Measurements from ENCODE around the gene NALCN. TPM values are rescaled to one million over a fixed set of nuclear protein-coding genes. Genes with fewer than 3 reads are reported as not detected.

Gene NALCN
- total and polyA plus RNA-seq, 4 donors = 20.8 to 70.7 (median 43.1) TPM

- peak in 1 of 6 donors; percentile 69 for DNase-seq (ENCODE audit: low read depth in 4 of 6, low spot score in 6 of 6)
- H3K4me1 ChIP-seq (ENCODE audit: control insufficient read depth, insufficient read depth, low read length) = no peaks in the 10 kb centered on the region
- H3K27me3 ChIP-seq (ENCODE audit: control insufficient read depth, insufficient read depth, low read length) = no peaks in the 10 kb centered on the region
- H3K4me3 ChIP-seq (ENCODE audit: low read depth, low read length) = no peak overlapping the region
- no peaks in the 10 kb centered on the region for H3K9me3 ChIP-seq (ENCODE audit: control insufficient read depth, insufficient read depth, low read length)
- H3K27ac ChIP-seq (ENCODE audit: low read depth, low read length) = no peak overlapping the region
- no peaks in the 10 kb centered on the region for H3K36me3 ChIP-seq (ENCODE audit: control insufficient read depth, insufficient read depth, low read length)
Measured at GRCh38 chr13:101139081-101139480, 277.2 kb downstream of the NALCN start.

GRCh38 chr13:101127741-101128353, 288.5 kb downstream of the NALCN start:
- no peak overlapping the region for H3K4me3 ChIP-seq (ENCODE audit: low read depth, low read length)
- H3K27ac ChIP-seq (ENCODE audit: low read depth, low read length) = no peak overlapping the region
- no peaks in the 10 kb centered on the region for H3K36me3 ChIP-seq (ENCODE audit: control insufficient read depth, insufficient read depth, low read length)
- no CpG with 5 or more reads among the region's 5 CpGs for WGBS (ENCODE audit: insufficient coverage)
- DNase-seq (ENCODE audit: low read depth in 4 of 6, low spot score in 6 of 6) = peak in 4 of 6 donors; percentile 64 to 94 (median 78)
- H3K9me3 ChIP-seq (ENCODE audit: control insufficient read depth, insufficient read depth, low read length) = no peaks in the 10 kb centered on the region
- no peaks in the 10 kb centered on the region for H3K4me1 ChIP-seq (ENCODE audit: control insufficient read depth, insufficient read depth, low read length)
- no peaks in the 10 kb centered on the region for H3K27me3 ChIP-seq (ENCODE audit: control insufficient read depth, insufficient read depth, low read length)

DNA sequence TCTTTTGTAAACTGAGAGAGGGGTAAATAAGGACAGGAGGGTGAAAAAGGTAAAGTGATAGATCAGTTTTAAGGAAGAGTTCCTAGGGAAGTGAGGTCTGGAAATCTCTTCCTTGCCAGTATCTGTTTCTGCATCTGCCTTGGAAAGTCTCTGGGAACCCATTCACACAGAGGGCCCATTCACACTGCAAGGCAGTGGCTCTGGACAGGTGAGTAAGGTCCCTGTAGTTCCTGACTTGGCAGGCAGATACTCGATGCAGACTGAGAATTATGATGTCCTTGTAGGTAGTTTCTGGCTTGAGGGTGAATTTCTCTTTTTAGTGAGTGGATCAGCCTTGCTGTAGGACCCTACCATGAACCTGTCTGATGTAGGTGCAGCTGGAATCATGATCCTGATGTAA, 293.3 kb downstream of the NALCN start:
- DNase-seq (ENCODE audit: low read depth in 4 of 6, low spot score in 6 of 6) = no peak
- H3K4me3 ChIP-seq (ENCODE audit: low read depth, low read length) = no peak overlapping the region
- no peaks in the 10 kb centered on the region for H3K36me3 ChIP-seq (ENCODE audit: control insufficient read depth, insufficient read depth, low read length)
- H3K4me1 ChIP-seq (ENCODE audit: control insufficient read depth, insufficient read depth, low read length) = no peaks in the 10 kb centered on the region
- H3K27ac ChIP-seq (ENCODE audit: low read depth, low read length) = no peak overlapping the region
- WGBS (ENCODE audit: insufficient coverage) = 100% methylated on average over 1 of the region's 1 CpG
- H3K27me3 ChIP-seq (ENCODE audit: control insufficient read depth, insufficient read depth, low read length) = no peaks in the 10 kb centered on the region
- H3K9me3 ChIP-seq (ENCODE audit: control insufficient read depth, insufficient read depth, low read length) = no peaks in the 10 kb centered on the region

DNA sequence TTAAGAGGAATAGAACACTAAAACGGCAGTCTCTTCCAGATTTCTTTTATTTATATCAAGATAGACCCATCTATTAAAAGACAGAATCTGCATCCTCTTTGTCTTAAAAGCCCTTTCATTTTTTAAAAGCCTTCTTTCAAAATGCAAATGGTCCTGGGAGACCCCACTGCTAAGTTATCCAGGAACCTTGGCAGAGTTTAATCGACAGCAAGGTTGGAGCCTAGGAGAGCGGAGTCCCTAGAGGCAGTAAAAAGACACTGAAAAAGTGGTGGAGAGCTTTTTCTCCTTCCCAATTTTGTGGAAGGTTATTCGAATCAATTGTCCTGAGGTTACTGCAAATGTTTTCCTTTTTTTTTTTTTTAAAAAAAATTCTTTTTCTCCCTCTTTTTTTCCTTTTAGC, 294.7 kb downstream of the NALCN start:
- Histone ChIP-seq H3K27ac (ENCODE audit: low read depth, low read length) (no peak overlapping the region), H3K4me3 (ENCODE audit: low read depth, low read length) (no peak overlapping the region), H3K4me1 (ENCODE audit: control insufficient read depth, insufficient read depth, low read length) (no peaks in the 10 kb centered on the region), H3K9me3 (ENCODE audit: control insufficient read depth, insufficient read depth, low read length) (no peaks in the 10 kb centered on the region), H3K36me3 (ENCODE audit: control insufficient read depth, insufficient read depth, low read length) (no peaks in the 10 kb centered on the region), H3K27me3 (ENCODE audit: control insufficient read depth, insufficient read depth, low read length) (no peaks in the 10 kb centered on the region)
- 62% methylated on average over 2 of the region's 4 CpGs for WGBS (ENCODE audit: insufficient coverage)
- DNase-seq (ENCODE audit: low read depth in 4 of 6, low spot score in 6 of 6) = no peak

GRCh38 chr13:101120007-101120406, 296.3 kb downstream of the NALCN start:
- H3K4me1 ChIP-seq (ENCODE audit: control insufficient read depth, insufficient read depth, low read length) = no peaks in the 10 kb centered on the region
- H3K27me3 ChIP-seq (ENCODE audit: control insufficient read depth, insufficient read depth, low read length) = no peaks in the 10 kb centered on the region
- 86% methylated on average over 2 of the region's 2 CpGs for WGBS (ENCODE audit: insufficient coverage)
- no peaks in the 10 kb centered on the region for H3K9me3 ChIP-seq (ENCODE audit: control insufficient read depth, insufficient read depth, low read length)
- H3K4me3 ChIP-seq (ENCODE audit: low read depth, low read length) = no peak overlapping the region
- no peak for DNase-seq (ENCODE audit: low read depth in 4 of 6, low spot score in 6 of 6)
- no peak overlapping the region for H3K27ac ChIP-seq (ENCODE audit: low read depth, low read length)
- no peaks in the 10 kb centered on the region for H3K36me3 ChIP-seq (ENCODE audit: control insufficient read depth, insufficient read depth, low read length)

- no peaks in the 10 kb centered on the region for H3K4me1 ChIP-seq (ENCODE audit: control insufficient read depth, insufficient read depth, low read length)
- H3K9me3 ChIP-seq (ENCODE audit: control insufficient read depth, insufficient read depth, low read length) = no peaks in the 10 kb centered on the region
- H3K27me3 ChIP-seq (ENCODE audit: control insufficient read depth, insufficient read depth, low read length) = no peaks in the 10 kb centered on the region
- WGBS (ENCODE audit: insufficient coverage) = 49% methylated on average over 3 of the region's 4 CpGs
- H3K27ac ChIP-seq (ENCODE audit: low read depth, low read length) = no peak overlapping the region
- H3K4me3 ChIP-seq (ENCODE audit: low read depth, low read length) = no peak overlapping the region
- no peak for DNase-seq (ENCODE audit: low read depth in 4 of 6, low spot score in 6 of 6)
- no peaks in the 10 kb centered on the region for H3K36me3 ChIP-seq (ENCODE audit: control insufficient read depth, insufficient read depth, low read length)
Measured at GRCh38 chr13:101116826-101117225, 299.5 kb downstream of the NALCN start.

GRCh38 chr13:101116341-101116740, 300.0 kb downstream of the NALCN start:
- WGBS (ENCODE audit: insufficient coverage) = no CpG with 5 or more reads among the region's 4 CpGs
- peak in 1 of 6 donors; percentile 54 for DNase-seq (ENCODE audit: low read depth in 4 of 6, low spot score in 6 of 6)
- Histone ChIP-seq H3K27ac (ENCODE audit: low read depth, low read length) (no peak overlapping the region), H3K27me3 (ENCODE audit: control insufficient read depth, insufficient read depth, low read length) (no peaks in the 10 kb centered on the region), H3K36me3 (ENCODE audit: control insufficient read depth, insufficient read depth, low read length) (no peaks in the 10 kb centered on the region), H3K4me3 (ENCODE audit: low read depth, low read length) (no peak overlapping the region), H3K9me3 (ENCODE audit: control insufficient read depth, insufficient read depth, low read length) (no peaks in the 10 kb centered on the region), H3K4me1 (ENCODE audit: control insufficient read depth, insufficient read depth, low read length) (no peaks in the 10 kb centered on the region)

- H3K4me1 ChIP-seq (ENCODE audit: control insufficient read depth, insufficient read depth, low read length) = no peaks in the 10 kb centered on the region
- DNase-seq (ENCODE audit: low read depth in 4 of 6, low spot score in 6 of 6) = peak in 4 of 6 donors; percentile 7 to 84 (median 54)
- H3K27ac ChIP-seq (ENCODE audit: low read depth, low read length) = no peak overlapping the region
- no peaks in the 10 kb centered on the region for H3K27me3 ChIP-seq (ENCODE audit: control insufficient read depth, insufficient read depth, low read length)
- no peak overlapping the region for H3K4me3 ChIP-seq (ENCODE audit: low read depth, low read length)
- H3K9me3 ChIP-seq (ENCODE audit: control insufficient read depth, insufficient read depth, low read length) = no peaks in the 10 kb centered on the region
- H3K36me3 ChIP-seq (ENCODE audit: control insufficient read depth, insufficient read depth, low read length) = no peaks in the 10 kb centered on the region
Measured at GRCh38 chr13:101115762-101116171, 300.5 kb downstream of the NALCN start.

GRCh38 chr13:101111894-101112293, 304.4 kb downstream of the NALCN start:
- Histone ChIP-seq H3K27me3 (ENCODE audit: control insufficient read depth, insufficient read depth, low read length) (no peaks in the 10 kb centered on the region), H3K4me1 (ENCODE audit: control insufficient read depth, insufficient read depth, low read length) (no peaks in the 10 kb centered on the region), H3K9me3 (ENCODE audit: control insufficient read depth, insufficient read depth, low read length) (no peaks in the 10 kb centered on the region), H3K27ac (ENCODE audit: low read depth, low read length) (no peak overlapping the region), H3K36me3 (ENCODE audit: control insufficient read depth, insufficient read depth, low read length) (no peaks in the 10 kb centered on the region), H3K4me3 (ENCODE audit: low read depth, low read length) (no peak overlapping the region)
- no CpG with 5 or more reads among the region's 2 CpGs for WGBS (ENCODE audit: insufficient coverage)
- no peak for DNase-seq (ENCODE audit: low read depth in 4 of 6, low spot score in 6 of 6)

DNA sequence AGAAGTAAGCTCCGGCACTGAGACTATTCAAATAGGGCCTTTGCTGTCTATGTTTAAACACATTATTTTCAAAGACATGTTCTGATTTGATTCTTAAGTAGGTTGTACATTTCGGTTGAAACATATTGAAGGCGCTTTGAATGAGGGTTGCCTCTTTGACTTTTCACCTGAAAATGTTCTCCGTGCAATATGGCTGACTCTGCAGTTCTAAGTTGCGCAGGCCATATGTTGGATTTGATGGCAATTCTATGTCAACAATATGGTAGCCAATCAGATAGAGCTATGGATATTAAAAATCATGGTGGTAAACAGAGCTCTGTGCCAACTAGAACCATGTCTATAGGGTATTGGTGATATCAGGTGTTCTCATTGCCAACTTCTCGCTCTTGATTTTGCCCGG, 307.3 kb downstream of the NALCN start:
- Histone ChIP-seq H3K9me3 (ENCODE audit: control insufficient read depth, insufficient read depth, low read length) (no peaks in the 10 kb centered on the region), H3K36me3 (ENCODE audit: control insufficient read depth, insufficient read depth, low read length) (no peaks in the 10 kb centered on the region), H3K27me3 (ENCODE audit: control insufficient read depth, insufficient read depth, low read length) (no peaks in the 10 kb centered on the region), H3K4me3 (ENCODE audit: low read depth, low read length) (no peak overlapping the region), H3K4me1 (ENCODE audit: control insufficient read depth, insufficient read depth, low read length) (no peaks in the 10 kb centered on the region), H3K27ac (ENCODE audit: low read depth, low read length) (no peak overlapping the region)
- DNase-seq (ENCODE audit: low read depth in 4 of 6, low spot score in 6 of 6) = no peak
- WGBS (ENCODE audit: insufficient coverage) = 93% methylated on average over 3 of the region's 7 CpGs

All from spinal cord (tissue), 10 donors.